Astrocyte (in vitro differentiated cells and primary cell): ENCODE measurements around the gene RCOR3.

Experiments
- CTCF ChIP-seq: IDR thresholded peaks from 2 replicates; pipeline ENCODE4 v1.5.1; 2011; ENCODE audit warnings: low read depth, mild to moderate bottlenecking, inconsistent platforms, low read length, moderate library complexity; ENCODE audit not compliant: insufficient read depth
- EZH2 ChIP-seq: IDR thresholded peaks from 2 replicates; pipeline ENCODE4 v1.6.1; 2012; ENCODE audit warnings: mild to moderate bottlenecking, low read length, inconsistent platforms; ENCODE audit not compliant: insufficient read depth

GRCh38 chr1:211259638-211260126 lies 516 bp downstream of the RCOR3 start:
- TF ChIP-seq CTCF (no peak), EZH2 (no peak)
